ENCODE results near the gene ANTXR1. TPM values are rescaled to one million over a fixed set of nuclear protein-coding genes. Genes with fewer than 3 reads are reported as not detected.

The ANTXR1 gene
- total RNA-seq, 1 experiment from 2014 or later = 37.3 TPM

DNA sequence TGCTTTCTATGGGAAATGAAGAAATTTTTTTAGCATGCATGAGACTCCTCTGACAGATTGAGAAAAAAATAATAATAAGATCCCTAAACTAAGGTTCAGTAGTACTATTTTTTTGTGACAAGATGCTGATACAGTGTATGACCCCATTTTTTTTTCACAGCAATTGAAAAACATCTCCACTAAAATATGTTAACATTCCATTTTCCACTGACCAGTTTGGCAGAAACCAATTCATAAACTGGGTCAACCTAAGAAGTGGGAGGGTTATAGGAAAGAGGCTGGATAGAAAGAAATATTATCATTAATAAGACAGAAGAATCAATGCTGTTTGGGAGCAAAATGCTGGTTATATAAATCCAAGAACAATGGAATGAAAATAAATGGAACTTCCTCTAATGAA, 182.7 kb downstream of the ANTXR1 start:
- no peak overlapping the region for H3K9ac ChIP-seq (ENCODE audit: extremely low read depth, insufficient read length, low read length)
- H3K23me2 ChIP-seq (ENCODE audit: insufficient read length, low read depth, low read length, poor library complexity, severe bottlenecking) = no peaks in the 10 kb centered on the region
- no peaks in the 10 kb centered on the region for H3K27me3 Mint-ChIP-seq (ENCODE audit: low read depth)

More for the DNA sequence above, 182.7 kb downstream of the ANTXR1 start:
- H3K4me2 ChIP-seq (ENCODE audit: insufficient read depth, insufficient read length, low read length) = no peak overlapping the region
- Mint-ChIP-seq H3K27ac (no peak overlapping the region), H3K4me1 (peaks cover 11 to 17% of the 10 kb centered on the region in 2 experiments), H3K4me3 (no peak overlapping the region), H3K36me3 (ENCODE audit: insufficient read depth in 1 of 3, low read depth in 3 of 3) (peaks cover 10 to 24% (median 18%) of the 10 kb centered on the region in 3 experiments; a peak in 6 of 7 replicates), H3K9me3 (no peaks in the 10 kb centered on the region)
- no peak overlapping the region for H3T11ph ChIP-seq (ENCODE audit: low read length)
- H4K8ac ChIP-seq (replicated peaks; ENCODE audit: insufficient read length, low read depth, low read length) = no peak overlapping the region
- no peak overlapping the region for H3K23ac ChIP-seq (ENCODE audit: insufficient read length, low read depth, low read length)
- H3K56ac ChIP-seq (ENCODE audit: insufficient read length, low read depth, low read length) = no peak overlapping the region
- H3K4me1 ChIP-seq (ENCODE audit: insufficient read depth, low read length) = no peaks in the 10 kb centered on the region; the same call in 1 of the 2 replicates
- H3K4ac ChIP-seq (ENCODE audit: low read depth, low read length) = no peak overlapping the region
- H4K5ac ChIP-seq (ENCODE audit: insufficient read length, low read depth, low read length) = no peak overlapping the region
- no peaks in the 10 kb centered on the region for H3K9me3 ChIP-seq (ENCODE audit: control insufficient read depth, low read depth, low read length)
- no peak overlapping the region for H2BK5ac ChIP-seq (ENCODE audit: insufficient read length, low read length)
- no peak overlapping the region for H3K27ac ChIP-seq (ENCODE audit: insufficient read length, low read depth, low read length)
- no peak overlapping the region for H3K18ac ChIP-seq (ENCODE audit: insufficient read length, low read depth, low read length)
- no peak overlapping the region for H2BK120ac ChIP-seq (ENCODE audit: low read depth, low read length, poor library complexity, severe bottlenecking)
- H2AFZ ChIP-seq (ENCODE audit: low read length) = no peak overlapping the region
- H2BK15ac ChIP-seq (ENCODE audit: low read depth, low read length) = no peak overlapping the region
- no peak overlapping the region for H2BK20ac ChIP-seq (ENCODE audit: low read depth, low read length, poor library complexity, severe bottlenecking)
- H3K79me1 ChIP-seq (ENCODE audit: insufficient read depth, low read depth, low read length, poor library complexity, severe bottlenecking) = no peaks in the 10 kb centered on the region
- H2BK12ac ChIP-seq (ENCODE audit: insufficient read length, low read depth, low read length) = no peak overlapping the region
- no peak overlapping the region for H4K91ac ChIP-seq (ENCODE audit: insufficient read length, low read depth, low read length)
- H4K20me1 ChIP-seq (ENCODE audit: control insufficient read depth, insufficient read depth, insufficient read length) = no peaks in the 10 kb centered on the region
- no peak overlapping the region for H2AK5ac ChIP-seq (ENCODE audit: insufficient read length, low read length)
- H3K79me2 ChIP-seq (ENCODE audit: insufficient read depth, low read length) = no peaks in the 10 kb centered on the region
- H3K27me3 ChIP-seq (ENCODE audit: insufficient read depth, low read length) = no peaks in the 10 kb centered on the region
- no peak overlapping the region for H3K14ac ChIP-seq (ENCODE audit: insufficient read depth, low read length)
- TF ChIP-seq, protein P1, sequence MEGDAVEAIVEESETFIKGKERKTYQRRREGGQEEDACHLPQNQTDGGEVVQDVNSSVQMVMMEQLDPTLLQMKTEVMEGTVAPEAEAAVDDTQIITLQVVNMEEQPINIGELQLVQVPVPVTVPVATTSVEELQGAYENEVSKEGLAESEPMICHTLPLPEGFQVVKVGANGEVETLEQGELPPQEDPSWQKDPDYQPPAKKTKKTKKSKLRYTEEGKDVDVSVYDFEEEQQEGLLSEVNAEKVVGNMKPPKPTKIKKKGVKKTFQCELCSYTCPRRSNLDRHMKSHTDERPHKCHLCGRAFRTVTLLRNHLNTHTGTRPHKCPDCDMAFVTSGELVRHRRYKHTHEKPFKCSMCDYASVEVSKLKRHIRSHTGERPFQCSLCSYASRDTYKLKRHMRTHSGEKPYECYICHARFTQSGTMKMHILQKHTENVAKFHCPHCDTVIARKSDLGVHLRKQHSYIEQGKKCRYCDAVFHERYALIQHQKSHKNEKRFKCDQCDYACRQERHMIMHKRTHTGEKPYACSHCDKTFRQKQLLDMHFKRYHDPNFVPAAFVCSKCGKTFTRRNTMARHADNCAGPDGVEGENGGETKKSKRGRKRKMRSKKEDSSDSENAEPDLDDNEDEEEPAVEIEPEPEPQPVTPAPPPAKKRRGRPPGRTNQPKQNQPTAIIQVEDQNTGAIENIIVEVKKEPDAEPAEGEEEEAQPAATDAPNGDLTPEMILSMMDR (conservative IDR thresholded peaks at IDR 0.05) = no peak
- DNase-seq = no peak
